ENCODE measurements around the gene BEST2. TPM values are rescaled to one million over a fixed set of nuclear protein-coding genes. Genes with fewer than 3 reads are reported as not detected.
A peak's percentile ranks its signal among the peaks of the same experiment; 100 is the strongest.

BEST2 gene
- total RNA-seq, 1 experiment from 2014 or later: 0.10 TPM

- no peaks in the 10 kb centered on the region for H3K9me2 ChIP-seq (ENCODE audit: insufficient read depth)
- H3K4me1 ChIP-seq (ENCODE audit: control insufficient read depth in 1 of 2, insufficient read depth in 2 of 2, low read length in 2 of 2): peaks cover 52 to 80% of the 10 kb centered on the region in 2 experiments
- ChIA-PET POLR2A (interaction anchor here (1.3 to 8.8 kb wide), 2 partner anchors 13 to 14 kb away, joined by 6 to 172 read pairs; partner anchors contain the start of gene JUNB), CTCF (interaction anchor here (1.0 to 7.0 kb wide), 5 partner anchors 11 to 56 kb away, joined by 4 to 88 read pairs (median 36); partner anchors contain the start of genes JUNB and RTBDN), RAD21 (ENCODE audit: low non-redundant PET in 1 of 2, low total read pairs in 2 of 2, uncharacterized antibody in 2 of 2, unreplicated experiment in 2 of 2) (interaction anchor here (0.6 to 2.7 kb wide), 4 partner anchors 9 to 18 kb away, joined by 3 to 15 read pairs (median 6); partner anchors contain the start of gene JUNB (in 1 of the 2))
- H3K4me2 ChIP-seq (ENCODE audit: low read length): peak overlapping the region; percentile 85
- BruUV-seq (replicated peaks): no TSS peak
- H3K9ac ChIP-seq (ENCODE audit: low read length): peak overlapping the region; percentile 78
- no peaks in the 10 kb centered on the region for H3K9me3 ChIP-seq (ENCODE audit: control insufficient read depth in 1 of 2, insufficient read depth in 1 of 2, low read depth in 1 of 2, low read length in 2 of 2)
- intact Hi-C loops (cut with micrococcal nuclease): loop anchor here (2.0 to 5.0 kb wide), 2 partner anchors 13 to 68 kb away; no protein-coding TSS in a partner anchor
- DNase-seq (ENCODE audit: low read depth, low spot score) (no peak), ATAC-seq (no peak)
- H3K4me3 ChIP-seq (replicated peaks in 1 of 2; ENCODE audit: low read depth in 1 of 2, low read length in 2 of 2): peak overlapping the region; percentile 66 to 68
- peaks cover 4% of the 10 kb centered on the region; the same call in 1 of the 2 replicates for H3K79me2 ChIP-seq (ENCODE audit: insufficient read depth, low read length)
- no peaks in the 10 kb centered on the region for H4K20me1 ChIP-seq (ENCODE audit: insufficient read depth)
- H3K27ac ChIP-seq (ENCODE audit: low read depth, low read length): peak overlapping the region; percentile 96
- no peaks in the 10 kb centered on the region for H3K27me3 ChIP-seq (ENCODE audit: insufficient read depth, low read length)
- no peak overlapping the region for H2AFZ ChIP-seq (ENCODE audit: low read depth, low read length, poor library complexity, severe bottlenecking)
- TF ChIP-seq POLR2A (IDR thresholded peaks at IDR 0.05; ENCODE audit: borderline replicate concordance, extremely low read depth, insufficient read depth, insufficient read length) (no peak), MAX (IDR thresholded peaks at IDR 0.05) (no peak), ZFX (IDR thresholded peaks at IDR 0.05) (no peak), EZH2 (IDR thresholded peaks at IDR 0.05) (no peak), CTCF (IDR thresholded peaks at IDR 0.05 in 2 of 3, conservative IDR thresholded peaks at IDR 0.05 in 1 of 3; ENCODE audit: borderline replicate concordance in 1 of 3, insufficient read depth in 1 of 3, low read depth in 2 of 3, low read length in 2 of 3) (0 out of 6 replicates have a peak, but pooled peaks of 1 of the 3 experiments have one; percentile 21), ZNF274 (IDR thresholded peaks at IDR 0.05; ENCODE audit: low read depth, low read length) (no peak), REST (IDR thresholded peaks at IDR 0.05; ENCODE audit: low read depth) (no peak)
- no peaks in the 10 kb centered on the region for H3K36me3 ChIP-seq (ENCODE audit: control insufficient read depth in 1 of 2, insufficient read depth in 2 of 2, low read length in 2 of 2)
Observed at GRCh38 chr19:12779162-12779993, 27.8 kb downstream of the BEST2 start.

Data from HCT116 (cell line).